HepG2 (cell line): ENCODE results near the gene ADAMTS17.

Experiments used
- ASH2L ChIP-seq: fragments of 300-600, 200-600 bp; sonication (generic); IDR thresholded peaks from 2 replicates; pipeline ENCODE4 v1.7.0; 2017; ENCODE audit warnings: low read depth, mild to moderate bottlenecking, moderate library complexity, mixed read lengths, low read length; ENCODE audit not compliant: insufficient read length
- CENPX ChIP-seq: sonication (generic); formaldehyde crosslinking; IDR thresholded peaks from 2 replicates; pipeline ENCODE4 v1.9.0; 2021; ENCODE audit warnings: mild to moderate bottlenecking, missing genetic modification reagents, moderate library complexity
- CREM ChIP-seq, 2 experiments: sonication (generic) in 1 of 2; formaldehyde crosslinking in 1 of 2; IDR thresholded peaks; 2 replicates each; pipeline versions ENCODE4 v1.4.0 to v1.6.1; 2016 to 2020; ENCODE audit warnings: antibody characterized with exemption in 1 of 2, mild to moderate bottlenecking in 1 of 2, missing genetic modification reagents in 1 of 2
- UBTF ChIP-seq: sonication (generic); formaldehyde crosslinking; IDR thresholded peaks from 2 replicates; pipeline ENCODE4 v1.4.0; 2020; ENCODE audit warnings: mild to moderate bottlenecking, missing genetic modification reagents
- ZNF530 ChIP-seq: sonication (generic); formaldehyde crosslinking; IDR thresholded peaks from 2 replicates; pipeline ENCODE4 v1.5.0; 2020; ENCODE audit warnings: low read depth, mild to moderate bottlenecking, missing genetic modification reagents

DNA sequence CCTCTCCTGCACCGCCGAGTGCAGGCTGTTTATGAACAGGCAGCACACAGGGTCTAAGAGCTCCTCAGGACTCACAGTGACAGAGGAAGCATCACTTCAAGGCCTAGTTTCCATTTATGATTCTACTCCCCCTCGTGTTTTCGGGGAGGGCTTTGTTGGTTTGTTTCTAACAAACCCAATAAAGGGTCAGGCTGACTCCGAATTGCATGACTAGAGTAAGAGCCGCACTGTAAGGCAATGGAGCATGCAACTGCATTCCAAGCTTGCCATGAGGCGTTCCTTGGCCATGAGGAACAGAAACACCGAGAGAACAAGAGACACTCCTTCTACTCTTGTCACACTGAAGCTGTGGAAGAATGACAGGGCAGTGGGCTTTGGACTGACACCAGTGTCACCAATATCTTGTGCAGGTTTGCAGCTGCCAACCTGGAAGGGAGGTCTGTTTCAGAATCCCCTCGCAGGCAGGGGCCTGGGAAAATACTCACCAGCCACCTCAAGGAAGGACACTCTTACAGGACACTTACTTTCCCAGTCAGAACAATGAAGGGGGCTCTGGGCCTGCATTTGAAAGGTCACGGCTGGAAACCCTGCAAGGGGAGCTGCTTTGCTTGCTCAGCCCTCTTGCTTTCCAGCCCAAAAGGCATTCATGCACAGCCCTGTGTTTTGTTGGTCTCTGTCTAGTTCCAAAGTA, 96.8 kb downstream of the ADAMTS17 start:
- TF ChIP-seq ZNF530 (CRISPR knock-in tag) (no peak), ASH2L (no peak), UBTF (CRISPR knock-in tag) (no peak), CENPX (CRISPR knock-in tag) (no peak), CREM (IDR thresholded peaks at IDR 0.05) (no peak), CREM (CRISPR knock-in tag; IDR thresholded peaks at IDR 0.05) (no peak)
